PFSK-1 (cell line): ENCODE measurements around the gene TBC1D22A.

Experiments
- POLR2AphosphoS5 ChIP-seq: IDR thresholded peaks from 2 replicates; pipeline ENCODE4 v1.6.1; 2012; ENCODE audit warnings: low read depth, mild to moderate bottlenecking, control low read depth, low read length, moderate library complexity
- SIN3A ChIP-seq: IDR thresholded peaks from 2 replicates; pipeline ENCODE4 v1.6.1; 2012; ENCODE audit warnings: mild to moderate bottlenecking, low read length, moderate library complexity, borderline replicate concordance; ENCODE audit not compliant: insufficient read depth
- TAF1 ChIP-seq: IDR thresholded peaks from 2 replicates; pipeline ENCODE4 v1.6.1; 2012; ENCODE audit warnings: low read length, control low read depth, borderline replicate concordance; ENCODE audit not compliant: insufficient read depth
- TF ChIP-seq, protein P1 (sequence below), 2 experiments: IDR thresholded peaks; 2 replicates each; pipeline versions ENCODE4 v1.6.1 to v1.8.0; 2011 to 2012; ENCODE audit warnings: low read depth in 2 of 2, low read length in 2 of 2, control low read depth in 1 of 2, inconsistent platforms in 1 of 2, mild to moderate bottlenecking in 1 of 2, moderate library complexity in 1 of 2; ENCODE audit not compliant: insufficient read depth in 1 of 2

DNA sequence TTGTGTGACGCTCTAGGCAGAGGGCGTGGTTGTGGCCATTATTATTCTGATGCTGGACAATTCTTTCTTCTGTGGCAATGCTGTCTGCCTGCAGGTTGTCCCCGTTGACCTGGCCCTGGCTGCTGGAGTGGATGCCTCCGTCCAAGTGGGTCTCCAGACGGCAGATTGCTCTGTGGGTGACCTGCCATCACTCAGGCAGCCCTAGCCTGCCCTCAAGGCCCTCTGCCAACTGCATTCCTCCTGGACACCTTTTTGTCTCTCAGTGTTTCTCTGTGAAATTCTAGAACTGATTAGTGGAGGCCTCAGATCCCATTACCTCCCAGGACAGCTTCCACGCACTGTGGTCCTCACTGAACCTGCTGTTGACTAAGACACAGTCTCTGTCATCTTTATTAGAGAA lies 86.7 kb downstream of the TBC1D22A start:
- TF ChIP-seq SIN3A = no peak
- TF ChIP-seq POLR2AphosphoS5 = no peak
- no peak for TF ChIP-seq TAF1
- TF ChIP-seq, protein P1, sequence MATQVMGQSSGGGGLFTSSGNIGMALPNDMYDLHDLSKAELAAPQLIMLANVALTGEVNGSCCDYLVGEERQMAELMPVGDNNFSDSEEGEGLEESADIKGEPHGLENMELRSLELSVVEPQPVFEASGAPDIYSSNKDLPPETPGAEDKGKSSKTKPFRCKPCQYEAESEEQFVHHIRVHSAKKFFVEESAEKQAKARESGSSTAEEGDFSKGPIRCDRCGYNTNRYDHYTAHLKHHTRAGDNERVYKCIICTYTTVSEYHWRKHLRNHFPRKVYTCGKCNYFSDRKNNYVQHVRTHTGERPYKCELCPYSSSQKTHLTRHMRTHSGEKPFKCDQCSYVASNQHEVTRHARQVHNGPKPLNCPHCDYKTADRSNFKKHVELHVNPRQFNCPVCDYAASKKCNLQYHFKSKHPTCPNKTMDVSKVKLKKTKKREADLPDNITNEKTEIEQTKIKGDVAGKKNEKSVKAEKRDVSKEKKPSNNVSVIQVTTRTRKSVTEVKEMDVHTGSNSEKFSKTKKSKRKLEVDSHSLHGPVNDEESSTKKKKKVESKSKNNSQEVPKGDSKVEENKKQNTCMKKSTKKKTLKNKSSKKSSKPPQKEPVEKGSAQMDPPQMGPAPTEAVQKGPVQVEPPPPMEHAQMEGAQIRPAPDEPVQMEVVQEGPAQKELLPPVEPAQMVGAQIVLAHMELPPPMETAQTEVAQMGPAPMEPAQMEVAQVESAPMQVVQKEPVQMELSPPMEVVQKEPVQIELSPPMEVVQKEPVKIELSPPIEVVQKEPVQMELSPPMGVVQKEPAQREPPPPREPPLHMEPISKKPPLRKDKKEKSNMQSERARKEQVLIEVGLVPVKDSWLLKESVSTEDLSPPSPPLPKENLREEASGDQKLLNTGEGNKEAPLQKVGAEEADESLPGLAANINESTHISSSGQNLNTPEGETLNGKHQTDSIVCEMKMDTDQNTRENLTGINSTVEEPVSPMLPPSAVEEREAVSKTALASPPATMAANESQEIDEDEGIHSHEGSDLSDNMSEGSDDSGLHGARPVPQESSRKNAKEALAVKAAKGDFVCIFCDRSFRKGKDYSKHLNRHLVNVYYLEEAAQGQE (IDR thresholded peaks at IDR 0.05; ENCODE audit: insufficient read depth in 1 of 2, low read depth in 2 of 2, low read length in 2 of 2) = no peak
